Mucosa of stomach (tissue), 1 donor: ENCODE measurements around the gene LYVE1.

ENCODE experiments used
- H3K27me3 ChIP-seq: one replicate; pipeline ENCODE4 v1.7.0; 2013; ENCODE audit warnings: mild to moderate bottlenecking, low read length; ENCODE audit not compliant: control insufficient read depth, insufficient read depth
- H3K36me3 ChIP-seq: one replicate; pipeline ENCODE4 v1.7.0; 2013; ENCODE audit warnings: low read length; ENCODE audit not compliant: control insufficient read depth, insufficient read depth
- H3K4me1 ChIP-seq: one replicate; pipeline ENCODE4 v1.7.0; 2013; ENCODE audit warnings: mild to moderate bottlenecking, low read length; ENCODE audit not compliant: control insufficient read depth, insufficient read depth
- H3K4me3 ChIP-seq: one replicate; pipeline ENCODE4 v1.7.0; 2013; ENCODE audit warnings: low read length
- H3K9ac ChIP-seq: one replicate; pipeline ENCODE4 v1.7.0; 2013; ENCODE audit warnings: mild to moderate bottlenecking, low read length, moderate library complexity
- H3K9me3 ChIP-seq: one replicate; pipeline ENCODE4 v1.7.0; 2013; ENCODE audit warnings: mild to moderate bottlenecking, low read length, moderate library complexity; ENCODE audit not compliant: control insufficient read depth
- donor health status: Pancreatic carcinoma.

Gene LYVE1

DNA sequence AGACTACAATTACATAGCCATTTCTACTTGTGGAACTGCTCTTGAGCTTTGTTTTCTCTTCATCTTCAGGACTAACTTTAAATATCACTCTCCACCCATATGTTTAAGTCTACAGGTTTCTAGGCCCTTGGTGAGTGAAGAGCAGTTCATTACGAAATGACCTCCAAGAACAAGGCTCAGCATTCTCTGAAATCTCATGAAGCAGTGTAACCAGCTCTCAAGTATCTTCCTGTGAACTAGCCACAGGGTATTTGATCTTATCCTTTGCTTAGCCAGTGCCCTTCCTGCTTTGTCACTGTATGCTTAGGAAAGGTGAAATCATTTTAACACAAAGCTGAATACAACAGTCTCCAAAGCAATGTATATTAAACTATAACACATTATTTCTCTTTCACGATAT, 20.4 kb upstream of the LYVE1 start:
- no peaks in the 10 kb centered on the region for H3K4me1 ChIP-seq
- no peaks in the 10 kb centered on the region for H3K9me3 ChIP-seq
- H3K9ac ChIP-seq = no peak overlapping the region
- H3K4me3 ChIP-seq = no peak overlapping the region
- no peaks in the 10 kb centered on the region for H3K36me3 ChIP-seq
- no peaks in the 10 kb centered on the region for H3K27me3 ChIP-seq

DNA sequence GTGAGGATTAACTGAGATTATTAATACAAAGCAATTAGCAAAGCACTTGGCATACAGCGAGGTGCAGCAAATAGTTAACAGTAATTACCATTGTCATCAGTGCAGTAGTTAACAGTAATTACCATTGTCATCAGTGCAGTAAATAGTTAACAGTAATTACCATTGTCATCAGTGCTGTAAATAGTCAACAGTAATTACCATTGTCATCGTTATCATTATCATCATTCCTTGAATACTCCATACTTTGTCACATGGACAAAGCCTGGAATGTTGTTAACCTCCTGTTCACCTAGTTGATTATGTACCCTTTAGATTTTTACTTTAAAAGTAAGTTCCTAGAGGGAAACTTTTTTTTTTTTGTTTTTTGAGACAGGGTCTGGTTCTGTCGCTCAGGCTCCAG, 19.5 kb upstream of the LYVE1 start:
- no peak overlapping the region for H3K4me3 ChIP-seq
- H3K9ac ChIP-seq = no peak overlapping the region
- H3K27me3 ChIP-seq = no peaks in the 10 kb centered on the region
- H3K36me3 ChIP-seq = no peaks in the 10 kb centered on the region
- H3K9me3 ChIP-seq = no peaks in the 10 kb centered on the region
- H3K4me1 ChIP-seq = no peaks in the 10 kb centered on the region

DNA sequence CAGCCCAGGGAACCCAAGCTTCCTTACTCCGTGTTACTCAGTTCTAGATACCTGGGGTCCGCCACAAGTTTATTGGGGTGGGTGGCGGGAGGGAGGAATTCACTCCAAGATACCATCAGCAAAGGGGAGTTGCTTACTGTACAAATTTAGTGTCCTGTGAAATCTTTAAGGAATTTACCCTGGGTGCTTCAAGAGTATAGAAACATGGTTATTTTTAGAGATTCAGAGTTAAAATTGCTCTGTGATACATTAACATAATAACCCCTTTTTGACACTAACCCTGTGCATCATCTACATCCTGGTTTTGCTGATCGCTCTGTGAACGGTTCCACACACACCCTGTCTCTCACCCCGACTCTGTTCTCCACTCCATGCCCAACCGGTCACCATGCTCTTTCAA, 18.9 kb upstream of the LYVE1 start:
- Histone ChIP-seq H3K27me3 (no peaks in the 10 kb centered on the region), H3K9ac (no peak overlapping the region), H3K4me3 (no peak overlapping the region), H3K4me1 (no peaks in the 10 kb centered on the region), H3K9me3 (no peaks in the 10 kb centered on the region), H3K36me3 (no peaks in the 10 kb centered on the region)

DNA sequence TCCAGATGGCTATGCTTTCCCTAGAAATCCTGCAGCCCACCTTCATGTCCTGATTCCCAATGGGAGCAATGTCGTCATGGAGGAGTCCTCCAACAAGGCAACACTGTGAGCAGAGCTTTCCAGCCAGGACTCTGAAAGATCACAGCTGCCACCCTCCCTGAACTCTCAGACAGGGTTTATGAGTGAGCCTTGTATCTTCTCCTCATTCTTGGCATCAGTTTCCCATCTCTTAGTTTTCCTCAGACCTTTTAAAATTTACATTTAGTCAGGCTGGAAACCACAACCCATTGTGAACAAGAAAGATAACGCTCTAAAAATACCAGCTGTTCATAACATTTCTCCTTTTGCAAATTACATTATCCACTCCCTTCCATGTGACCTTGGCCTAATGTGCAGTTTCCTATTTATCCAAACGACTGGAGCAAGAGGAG, 15.6 kb upstream of the LYVE1 start:
- Histone ChIP-seq H3K4me1 (no peaks in the 10 kb centered on the region), H3K9ac (no peak overlapping the region)

DNA sequence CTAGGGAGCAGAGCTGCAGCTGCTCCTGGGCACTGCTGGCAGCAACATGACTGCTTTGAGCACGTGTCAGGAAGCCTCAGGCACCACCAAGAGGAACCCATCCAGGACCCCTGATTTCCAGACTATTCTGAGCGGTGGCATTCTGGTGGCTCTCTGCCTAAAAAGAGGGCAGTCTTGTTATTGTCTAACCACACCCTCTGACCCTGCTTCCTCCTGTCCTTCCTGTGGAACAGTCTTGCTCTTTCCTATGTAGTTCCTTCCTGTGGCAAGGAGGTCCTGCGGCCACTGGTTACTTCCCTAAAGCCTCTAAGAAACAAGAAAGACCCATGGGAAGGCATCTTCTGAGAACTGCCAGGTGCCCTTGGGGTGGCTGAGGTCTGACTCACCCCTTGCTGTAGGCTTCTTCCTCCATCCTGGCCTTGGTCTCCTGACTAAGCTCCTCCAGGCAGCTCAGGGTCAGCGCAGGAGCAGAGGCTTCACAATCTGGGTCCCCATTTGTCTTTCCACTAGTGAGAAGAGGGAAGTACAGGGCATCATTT, 13.1 kb upstream of the LYVE1 start:
- Histone ChIP-seq H3K4me1 (no peaks in the 10 kb centered on the region), H3K36me3 (no peaks in the 10 kb centered on the region), H3K4me3 (no peak overlapping the region), H3K27me3 (no peaks in the 10 kb centered on the region), H3K9me3 (no peaks in the 10 kb centered on the region), H3K9ac (no peak overlapping the region)

More for the DNA sequence above, 15.6 kb upstream of the LYVE1 start:
- H3K36me3 ChIP-seq = no peaks in the 10 kb centered on the region
- no peaks in the 10 kb centered on the region for H3K9me3 ChIP-seq
- H3K27me3 ChIP-seq = no peaks in the 10 kb centered on the region
- no peak overlapping the region for H3K4me3 ChIP-seq

DNA sequence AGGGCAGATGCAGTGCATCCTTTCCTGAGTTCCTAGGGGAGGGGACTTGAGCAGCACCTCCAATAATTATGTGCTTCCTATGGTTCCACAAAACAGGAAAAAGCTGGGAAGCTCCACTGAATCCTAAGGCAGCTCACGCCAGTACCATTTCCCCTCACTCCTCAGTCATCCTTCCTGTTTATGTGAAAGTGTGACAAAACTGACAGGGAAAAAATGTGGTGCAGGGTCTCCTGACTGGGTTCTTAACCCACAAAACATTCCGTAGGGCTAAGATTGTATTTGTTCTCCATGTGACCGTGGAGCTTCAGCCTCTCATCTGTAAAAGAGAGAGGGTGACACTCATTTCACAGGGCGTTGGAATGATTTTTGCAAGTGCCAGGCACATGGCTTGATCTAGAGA, 12.2 kb upstream of the LYVE1 start:
- no peaks in the 10 kb centered on the region for H3K36me3 ChIP-seq

DNA sequence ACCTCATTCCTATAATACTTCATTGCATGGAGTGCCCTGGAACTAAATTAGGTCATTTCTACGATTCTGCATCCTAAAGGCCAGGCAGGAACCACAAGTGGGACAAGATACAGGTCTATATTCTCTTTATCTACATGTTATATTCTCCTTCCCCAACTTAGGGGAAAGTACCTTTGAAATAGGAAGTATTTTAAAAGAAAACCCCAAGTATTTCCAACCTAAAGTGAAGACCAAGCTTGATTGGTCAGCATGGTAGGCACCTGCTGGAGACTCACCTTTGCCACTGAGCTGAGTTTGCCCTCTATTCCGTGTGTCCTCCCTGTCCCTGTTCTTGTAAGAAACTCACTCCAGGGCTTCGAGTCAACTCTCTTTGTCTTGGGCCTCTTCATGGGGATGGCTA, 11.2 kb upstream of the LYVE1 start:
- Histone ChIP-seq H3K4me3 (no peak overlapping the region), H3K9ac (no peak overlapping the region), H3K9me3 (no peaks in the 10 kb centered on the region), H3K27me3 (no peaks in the 10 kb centered on the region), H3K36me3 (no peaks in the 10 kb centered on the region), H3K4me1 (no peaks in the 10 kb centered on the region)

More for the DNA sequence above, 12.2 kb upstream of the LYVE1 start:
- Histone ChIP-seq H3K4me1 (no peaks in the 10 kb centered on the region), H3K9ac (no peak overlapping the region), H3K4me3 (no peak overlapping the region), H3K9me3 (no peaks in the 10 kb centered on the region), H3K27me3 (no peaks in the 10 kb centered on the region)

DNA sequence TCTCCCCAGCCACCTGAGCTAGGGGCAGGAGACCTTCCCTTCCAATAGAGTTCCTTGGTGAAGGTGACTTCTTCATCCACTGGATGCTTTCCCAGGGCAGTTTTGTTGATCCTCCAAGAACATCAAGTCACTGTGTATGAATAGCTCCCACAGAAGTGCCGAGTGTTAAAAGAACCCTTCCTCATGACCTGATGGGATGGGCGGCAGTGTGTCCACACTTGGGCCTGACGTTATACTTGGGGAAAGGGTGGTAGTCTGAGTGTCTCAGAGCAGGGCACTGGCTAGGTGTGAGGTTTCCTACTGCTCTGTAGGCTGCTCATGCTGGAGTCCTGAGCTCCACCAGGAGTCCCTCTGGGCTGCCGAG, 7.6 kb upstream of the LYVE1 start:
- Histone ChIP-seq H3K4me1 (no peaks in the 10 kb centered on the region), H3K9ac (no peak overlapping the region), H3K36me3 (no peaks in the 10 kb centered on the region), H3K27me3 (no peaks in the 10 kb centered on the region), H3K9me3 (no peaks in the 10 kb centered on the region), H3K4me3 (no peak overlapping the region)

DNA sequence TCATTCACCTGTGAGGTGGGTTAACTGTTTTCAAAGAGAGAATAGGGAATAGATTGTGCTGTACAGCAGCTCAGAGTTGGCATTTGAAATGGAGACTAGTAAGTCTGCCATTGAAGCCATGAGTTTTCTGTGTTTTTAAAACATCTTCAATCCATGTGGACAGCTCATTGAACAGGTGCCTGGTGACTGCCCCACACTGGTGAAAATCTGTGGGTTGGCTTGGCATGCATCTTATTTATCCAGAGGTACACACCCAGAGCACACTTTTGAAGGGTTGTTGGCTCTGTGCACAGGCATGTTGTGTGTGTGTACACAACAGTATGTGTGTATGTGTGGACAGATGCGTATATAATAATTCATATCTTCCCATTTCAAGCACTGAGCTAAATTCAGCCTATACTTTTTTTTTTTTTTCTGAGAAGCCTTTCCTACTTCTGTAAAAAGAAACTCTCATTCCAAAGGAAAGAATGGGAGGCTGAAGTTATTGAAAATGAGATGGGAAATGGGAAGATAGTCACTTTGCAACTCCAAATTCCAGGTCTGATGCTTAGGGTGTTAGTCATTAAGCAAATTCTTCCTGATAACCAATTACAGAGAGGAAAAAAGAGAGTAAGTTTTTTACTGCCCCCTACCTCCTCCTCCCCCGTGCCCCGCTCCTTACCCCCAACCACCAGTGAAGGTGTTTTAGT, 7.0 kb upstream of the LYVE1 start:
- H3K4me1 ChIP-seq = no peaks in the 10 kb centered on the region
- H3K9me3 ChIP-seq = no peaks in the 10 kb centered on the region
- no peaks in the 10 kb centered on the region for H3K36me3 ChIP-seq
- no peak overlapping the region for H3K4me3 ChIP-seq
- no peak overlapping the region for H3K9ac ChIP-seq
- H3K27me3 ChIP-seq = no peaks in the 10 kb centered on the region

DNA sequence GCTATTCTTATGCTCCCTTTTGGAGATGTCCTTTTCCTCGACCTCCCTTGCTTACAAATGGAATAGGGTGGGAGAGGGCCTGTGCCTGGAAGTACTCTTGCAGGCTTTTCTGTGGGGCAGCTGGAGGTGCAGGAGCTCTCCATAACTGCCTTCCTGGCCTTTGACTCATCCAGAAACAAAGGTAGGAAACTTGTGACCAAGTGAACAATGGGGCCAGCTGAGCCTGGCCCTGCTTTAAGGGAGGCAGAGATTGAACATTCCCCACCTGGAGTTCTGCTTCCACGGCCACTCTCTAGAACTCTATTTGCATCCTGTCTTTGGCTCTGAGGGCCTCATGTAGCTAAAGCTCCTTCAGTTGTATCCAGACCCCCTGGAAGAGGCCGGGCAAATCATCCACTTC, 5.1 kb upstream of the LYVE1 start:
- H3K27me3 ChIP-seq = no peaks in the 10 kb centered on the region
- no peaks in the 10 kb centered on the region for H3K36me3 ChIP-seq
- H3K4me3 ChIP-seq = no peak overlapping the region
- no peak overlapping the region for H3K9ac ChIP-seq
- H3K4me1 ChIP-seq = no peaks in the 10 kb centered on the region
- no peaks in the 10 kb centered on the region for H3K9me3 ChIP-seq

DNA sequence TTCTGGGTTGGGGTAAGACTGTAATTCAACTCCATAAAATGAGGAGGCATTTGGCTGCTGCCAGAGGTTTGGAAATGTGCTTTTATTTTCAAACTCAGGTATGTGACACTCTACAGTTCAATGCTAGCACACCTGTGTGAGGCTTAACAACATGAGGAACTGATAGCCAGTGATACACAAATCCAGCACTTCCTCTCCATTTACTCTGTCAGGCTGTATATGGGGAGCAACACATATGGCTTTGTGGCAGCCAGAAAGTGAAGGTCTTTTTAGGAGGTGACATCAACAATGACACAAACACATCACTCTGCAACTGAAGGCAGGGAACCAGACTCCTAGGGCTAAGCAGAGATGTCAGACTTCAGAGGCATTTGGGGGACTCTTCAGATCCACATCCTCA, 4.6 kb upstream of the LYVE1 start:
- H3K4me3 ChIP-seq = no peak overlapping the region
- no peaks in the 10 kb centered on the region for H3K36me3 ChIP-seq
- no peak overlapping the region for H3K9ac ChIP-seq
- H3K4me1 ChIP-seq = no peaks in the 10 kb centered on the region
- H3K9me3 ChIP-seq = no peaks in the 10 kb centered on the region
- H3K27me3 ChIP-seq = no peaks in the 10 kb centered on the region

DNA sequence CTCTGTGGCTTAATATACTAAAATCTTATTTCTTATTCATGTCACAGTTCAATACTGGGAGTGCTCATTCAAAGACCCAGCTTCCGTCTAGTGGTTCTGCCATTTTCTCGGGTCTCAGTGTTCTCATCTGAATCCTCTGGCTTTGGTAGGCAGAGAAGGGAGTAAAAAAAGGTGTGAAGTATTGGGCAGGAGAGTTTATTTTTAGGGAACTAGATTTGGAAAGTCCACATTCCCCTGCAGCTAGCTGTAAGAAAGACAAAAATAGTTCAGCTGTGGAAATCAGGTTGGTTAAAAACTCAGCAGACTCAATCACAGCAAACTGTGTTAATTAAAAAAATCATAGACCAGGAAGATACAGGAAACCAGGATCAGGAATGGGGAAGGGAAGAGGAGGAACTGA, 4.1 kb upstream of the LYVE1 start:
- Histone ChIP-seq H3K36me3 (no peaks in the 10 kb centered on the region), H3K4me1 (no peaks in the 10 kb centered on the region), H3K27me3 (no peaks in the 10 kb centered on the region), H3K9ac (no peak overlapping the region), H3K4me3 (no peak overlapping the region), H3K9me3 (no peaks in the 10 kb centered on the region)

DNA sequence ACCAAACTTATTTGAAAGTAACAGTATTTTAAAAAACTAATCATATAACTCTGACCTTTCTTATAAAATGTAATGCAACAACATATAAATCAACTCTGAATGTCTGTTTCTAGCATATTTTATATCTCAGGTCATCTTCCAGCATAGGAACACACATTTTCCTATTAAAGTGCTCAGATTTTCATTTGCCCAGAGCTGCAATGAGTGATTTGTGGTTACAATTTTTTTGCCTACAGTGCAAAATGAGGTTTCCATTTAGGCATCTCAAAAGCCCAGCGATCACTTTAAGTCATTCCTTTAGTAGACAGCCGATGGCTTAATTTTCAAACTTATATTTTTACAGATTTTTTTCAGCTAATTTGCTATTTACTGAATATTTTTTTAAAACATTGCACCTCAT, 1.0 kb downstream of the LYVE1 start:
- Histone ChIP-seq H3K27me3 (no peaks in the 10 kb centered on the region), H3K36me3 (no peaks in the 10 kb centered on the region), H3K9me3 (no peaks in the 10 kb centered on the region), H3K4me3 (no peak overlapping the region), H3K9ac (no peak overlapping the region), H3K4me1 (no peaks in the 10 kb centered on the region)
